ENCODE measurements around the gene EPHA4.

GRCh38 chr2:221571551-221572218 lies 419 bp downstream of the EPHA4 start:
- TF ChIP-seq ZBTB7A (IDR thresholded peaks at IDR 0.05; ENCODE audit: low read depth) (no peak), CEBPB (IDR thresholded peaks at IDR 0.05) (no peak), EP300 (IDR thresholded peaks at IDR 0.05; ENCODE audit: borderline replicate concordance) (no peak)
